HG03558 (cell line): Measurements from ENCODE around the gene CFAP57.

Source experiments
- ATAC-seq: cut with Tn5 transposase; IDR thresholded peaks from one replicate; pipeline ENCODE4 v1.9.1; 2021; ENCODE audit warnings: moderate number of reproducible peaks; ENCODE audit not compliant: unreplicated experiment; ENCODE audit errors: extremely low read depth

CFAP57 gene

DNA sequence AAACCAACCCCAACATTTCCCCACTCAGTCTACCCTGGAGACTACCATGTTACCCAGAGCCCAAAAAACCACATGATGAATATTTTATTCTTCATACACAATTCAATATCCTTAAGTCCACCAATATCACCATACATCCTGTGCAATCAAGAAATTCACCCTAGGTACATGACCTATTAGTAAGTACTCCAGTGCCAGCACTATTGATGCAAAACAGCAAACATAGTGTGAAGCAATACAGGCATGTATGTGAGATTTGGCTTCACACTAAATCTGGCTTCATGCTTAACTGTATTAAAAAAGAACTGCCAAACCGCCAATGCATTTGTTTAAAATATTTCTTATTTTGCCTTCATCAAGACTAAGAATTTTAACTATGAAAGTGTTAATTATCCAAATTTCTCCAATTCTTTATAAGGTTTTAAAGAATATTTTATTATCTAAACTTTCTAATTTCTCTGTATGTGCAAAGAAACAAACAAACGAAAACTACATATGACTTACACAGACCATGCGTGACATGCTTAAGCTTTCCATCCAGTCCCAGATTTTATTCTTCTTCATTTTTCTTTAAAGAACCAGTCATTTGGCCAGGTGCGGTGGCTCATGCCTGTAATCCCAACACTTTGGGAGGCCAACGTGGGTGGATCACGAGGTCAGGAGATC, 75.3 kb downstream of the CFAP57 start:
- no peak for ATAC-seq

GRCh38 chr1:43250351-43250761, 78.2 kb downstream of the CFAP57 start:
- ATAC-seq: no peak

GRCh38 chr1:43251024-43251423, 78.9 kb downstream of the CFAP57 start:
- ATAC-seq: no peak

- ATAC-seq: no peak
These were observed 80.1 kb downstream of the CFAP57 start for GRCh38 chr1:43252225-43252624.

GRCh38 chr1:43253173-43253572, 81.0 kb downstream of the CFAP57 start:
- ATAC-seq: no peak

- no peak for ATAC-seq
These were observed 81.7 kb downstream of the CFAP57 start for GRCh38 chr1:43253876-43254275.

- ATAC-seq: no peak
These were observed 83.5 kb downstream of the CFAP57 start for GRCh38 chr1:43255438-43256210.

DNA sequence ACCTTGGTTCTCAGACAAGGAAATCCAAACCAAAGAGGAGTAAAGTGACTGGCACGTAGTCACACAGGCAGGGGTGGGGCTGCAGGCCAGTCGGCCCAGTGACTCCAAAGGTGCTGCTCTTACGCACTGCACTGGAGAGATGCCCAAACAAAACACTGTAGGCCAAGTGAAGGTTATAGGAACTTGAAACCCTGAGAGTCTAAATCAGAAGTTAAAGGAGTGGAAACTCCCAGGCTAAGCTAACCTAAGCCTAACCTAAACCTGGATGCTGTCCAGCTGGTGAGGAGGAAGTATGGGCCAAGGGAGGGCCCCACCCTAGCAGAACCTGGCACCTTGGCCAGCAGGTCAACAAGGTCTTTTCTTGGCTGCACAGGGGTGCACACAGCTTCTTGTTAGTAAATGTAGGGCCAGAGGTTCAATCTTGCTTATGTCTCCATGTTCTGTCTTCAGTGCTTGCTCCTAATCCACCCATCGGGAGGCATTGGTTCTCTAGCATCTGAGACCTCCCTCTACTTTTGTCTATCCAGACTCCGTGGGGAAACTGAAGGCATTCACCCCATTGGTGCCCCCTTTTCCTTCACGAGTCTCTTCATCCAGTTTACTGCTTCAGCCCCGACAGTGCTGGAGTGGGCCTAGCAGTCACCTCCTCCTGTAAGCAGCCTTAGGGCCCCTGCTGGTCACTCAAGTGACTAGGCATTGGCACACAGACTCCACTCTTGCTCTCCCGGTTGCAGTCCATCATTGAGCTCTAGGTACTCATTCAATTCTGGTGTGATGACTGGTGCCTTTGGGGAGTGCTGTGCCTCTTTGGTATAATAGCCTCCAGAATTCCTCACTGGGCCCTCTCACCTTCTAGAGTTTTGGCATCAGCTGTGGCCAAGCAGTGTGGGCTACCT, 84.8 kb downstream of the CFAP57 start:
- ATAC-seq: no peak

DNA sequence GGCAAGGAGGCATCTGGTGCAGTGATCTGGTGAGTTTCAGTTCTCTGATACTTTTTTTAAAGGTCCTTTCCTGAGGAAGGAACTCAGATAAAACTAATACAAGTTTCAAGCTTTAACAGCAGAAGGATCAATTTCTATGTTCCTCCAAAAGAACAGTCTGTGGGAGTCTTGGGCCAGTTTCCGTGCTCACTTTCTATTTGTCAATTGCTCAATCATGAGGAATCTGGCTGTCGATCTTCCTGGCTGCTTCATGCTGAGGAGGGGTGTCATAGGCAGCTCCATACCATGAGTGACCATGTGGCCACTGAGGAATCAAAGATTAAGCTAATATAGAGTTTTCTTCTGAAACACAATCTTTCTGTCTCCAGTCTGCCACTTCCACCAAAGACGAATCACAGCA, 86.2 kb downstream of the CFAP57 start:
- ATAC-seq: no peak

- no peak for ATAC-seq
These were observed 93.3 kb downstream of the CFAP57 start for GRCh38 chr1:43265431-43265830.

DNA sequence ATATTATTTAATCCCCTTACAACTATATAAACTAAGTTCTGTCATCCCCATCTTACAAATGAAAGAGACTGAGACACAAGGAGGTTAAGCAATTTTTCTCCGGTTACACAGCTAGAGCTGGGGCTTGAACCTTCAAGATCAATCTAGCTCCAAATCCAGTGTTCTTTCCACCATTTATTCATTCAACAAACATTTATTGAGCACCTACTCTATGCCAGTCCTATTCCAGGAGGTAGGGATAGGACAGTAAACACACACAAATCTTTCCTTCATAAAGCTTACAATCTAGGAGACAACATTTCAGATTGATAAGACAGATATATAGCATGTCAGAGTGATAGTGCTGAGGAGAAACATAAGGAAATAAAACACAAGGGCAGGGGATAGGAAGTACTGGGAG, 94.8 kb downstream of the CFAP57 start:
- no peak for ATAC-seq

DNA sequence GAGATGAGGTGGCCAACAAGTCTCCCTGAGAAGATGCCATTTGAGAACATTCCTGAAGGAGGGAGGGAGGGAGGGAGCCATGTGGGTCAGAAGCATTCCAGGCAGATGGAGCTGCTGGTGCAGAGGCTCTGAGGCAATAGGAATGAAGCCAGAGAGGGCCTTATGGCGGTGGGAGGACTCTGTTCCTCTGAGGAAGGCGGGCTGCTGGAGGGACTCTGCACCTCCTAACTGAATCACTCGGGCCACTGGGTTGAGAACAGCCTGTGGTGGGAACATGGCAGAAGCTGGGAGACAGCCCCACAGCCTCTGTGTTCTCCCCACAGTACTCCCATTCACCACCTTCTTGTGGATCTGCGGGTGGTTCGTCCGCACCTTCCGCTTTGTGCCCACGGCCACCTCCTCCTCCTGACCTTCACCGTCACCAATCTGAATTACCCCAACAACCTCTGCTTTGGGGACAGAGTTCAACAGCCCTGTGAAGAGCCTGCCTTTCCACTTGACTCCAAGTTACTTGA, 95.2 kb downstream of the CFAP57 start:
- ATAC-seq: no peak

GRCh38 chr1:43267818-43268425, 95.8 kb downstream of the CFAP57 start:
- ATAC-seq: no peak

GRCh38 chr1:43269627-43270375, 97.7 kb downstream of the CFAP57 start, which contains the start of gene TMEM125:
TMEM125 (plus strand) TSS chr1:43269983; CDS start chr1:43272723, 2,740 bp downstream.
- no peak for ATAC-seq

DNA sequence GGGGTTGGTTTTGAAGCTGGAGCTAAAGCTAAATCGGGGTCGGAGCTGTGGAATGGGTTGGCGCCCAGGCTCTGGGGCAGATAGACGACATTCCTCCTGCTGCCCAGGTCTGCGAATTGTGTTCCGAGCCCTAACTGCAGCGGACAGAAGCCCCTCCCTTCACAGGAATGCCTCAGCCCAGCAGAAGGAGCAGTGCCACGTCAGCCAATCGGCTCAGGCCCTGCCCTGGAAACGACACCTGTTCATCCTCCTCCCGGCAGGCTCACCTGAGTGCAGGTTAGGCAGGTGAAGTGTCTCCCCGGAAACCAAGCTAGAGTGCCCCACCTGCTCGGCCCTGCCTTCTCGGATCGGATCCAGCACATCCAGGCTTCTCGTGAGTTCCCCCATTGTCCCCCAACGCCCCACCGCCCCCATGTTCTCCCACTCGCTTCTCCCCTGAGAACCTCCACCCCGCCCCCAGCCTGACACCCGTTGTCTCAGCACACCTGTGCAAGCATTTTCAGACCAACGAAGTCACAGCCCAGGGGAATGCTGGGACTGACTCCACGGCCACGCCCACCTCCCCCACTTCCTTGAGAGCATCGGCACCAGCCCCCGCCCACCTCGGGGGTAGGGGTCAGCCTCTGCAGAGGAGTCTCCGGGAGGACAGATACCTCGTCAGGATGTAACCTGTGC, 98.4 kb downstream of the CFAP57 start:
- no peak for ATAC-seq

GRCh38 chr1:43271186-43272118, 99.3 kb downstream of the CFAP57 start:
- no peak for ATAC-seq

DNA sequence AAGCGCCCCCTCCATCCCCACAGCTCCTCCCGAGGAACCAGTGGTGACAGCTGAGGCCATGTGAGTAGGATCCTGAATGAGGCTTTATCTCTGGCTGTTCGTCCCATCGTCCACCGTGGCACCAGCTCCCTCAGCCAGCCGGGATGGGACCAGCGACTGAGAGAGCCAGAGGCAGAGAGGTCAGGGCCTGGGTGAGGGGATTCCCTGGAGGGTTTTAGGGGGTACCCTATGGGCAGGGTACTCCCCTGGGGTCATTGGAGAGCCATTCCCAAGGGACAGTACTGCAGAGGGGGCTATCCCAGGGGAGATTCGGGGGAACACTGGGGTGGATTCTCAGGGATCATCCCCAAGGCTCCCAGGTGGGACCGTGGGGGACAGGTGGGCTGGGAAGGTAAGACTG, 100.0 kb downstream of the CFAP57 start:
- no peak for ATAC-seq
